HEK293T (cell line): Measurements from ENCODE around the gene RPH3AL.

Experiments
- ARNT ChIP-seq: fragments of 450-650 bp; IDR thresholded peaks from 2 replicates; pipeline ENCODE4 v1.6.1; 2017; ENCODE audit warnings: mild to moderate bottlenecking
- ELF4 ChIP-seq: fragments of 450-650 bp; IDR thresholded peaks from 2 replicates; pipeline ENCODE4 v1.6.1; 2017; ENCODE audit warnings: antibody characterized with exemption
- SUZ12 ChIP-seq: fragments of 450-650 bp; IDR thresholded peaks from 2 replicates; pipeline ENCODE4 v1.6.1; 2016; ENCODE audit warnings: mild to moderate bottlenecking

DNA sequence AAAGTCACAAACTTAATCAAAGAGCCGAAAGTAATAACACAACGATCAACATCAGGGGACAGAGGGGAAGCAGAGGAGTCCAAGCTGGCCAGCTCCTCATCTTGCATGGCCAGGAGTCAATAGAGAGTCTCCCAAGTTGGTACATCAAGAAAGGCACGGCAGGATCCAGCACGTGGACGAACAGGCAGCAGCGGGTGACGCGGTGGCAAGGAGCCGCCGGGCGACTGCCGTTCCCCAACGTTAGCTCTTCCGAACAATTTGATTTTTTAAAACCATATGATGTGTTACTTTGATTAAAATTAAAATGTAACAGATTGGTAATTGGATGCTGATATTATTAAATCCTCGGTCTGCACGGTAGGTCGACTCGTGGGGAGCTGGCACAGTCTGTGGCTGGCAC lies 89.3 kb downstream of the RPH3AL start:
- no peak for TF ChIP-seq ELF4
- TF ChIP-seq ARNT: no peak
- TF ChIP-seq SUZ12: no peak
